OCI-LY3 (cell line): ENCODE results near the gene PDCL3.

Experiments
- H2AFZ ChIP-seq: fragments of 200-600, 300-600 bp; shearing (Covaris generic); 2 replicates; pipeline ENCODE4 v1.6.0; 2014; ENCODE audit warnings: antibody characterized with exemption, low read depth, low read length
- H3K27ac ChIP-seq: fragments of 200-600, 300-600 bp; sonication (generic); 2 replicates; pipeline ENCODE4 v1.5.1; 2014; ENCODE audit warnings: mild to moderate bottlenecking, low read length, moderate library complexity, mixed read lengths
- H3K27me3 ChIP-seq: fragments of 200-600, 300-600 bp; sonication (generic); 2 replicates; pipeline ENCODE4 v1.6.1; 2014; ENCODE audit warnings: low read depth, low read length, mixed read lengths
- H3K36me3 ChIP-seq: fragments of 200-600, 300-600 bp; sonication (generic); replicated peaks from 2 replicates; pipeline ENCODE3; 2014; ENCODE audit warnings: low read depth, low read length, mixed read lengths
- H3K4me1 ChIP-seq: fragments of 300-600, 200-600 bp; sonication (generic); 2 replicates; pipeline ENCODE4 v1.6.1; 2014; ENCODE audit warnings: low read length, mixed read lengths
- H3K4me2 ChIP-seq: fragments of 200-600, 300-600 bp; sonication (generic); 2 replicates; pipeline ENCODE4 v1.6.1; 2014; ENCODE audit warnings: low read length, mixed read lengths
- H3K4me3 ChIP-seq: fragments of 300-600, 200-600 bp; sonication (generic); 2 replicates; pipeline ENCODE4 v1.5.1; 2014; ENCODE audit warnings: antibody characterized with exemption, mild to moderate bottlenecking, low read length, moderate library complexity
- H3K79me2 ChIP-seq: fragments of 300-600, 200-600 bp; shearing (Covaris generic); 2 replicates; pipeline ENCODE4 v1.6.1; 2014; ENCODE audit warnings: mild to moderate bottlenecking, low read length, mixed read lengths
- H3K9ac ChIP-seq: fragments of 300-600, 200-600 bp; shearing (Covaris generic); 2 replicates; pipeline ENCODE4 v1.6.0; 2014; ENCODE audit warnings: mild to moderate bottlenecking, low read length, moderate library complexity
- H3K9me3 ChIP-seq: fragments of 200-600, 300-600 bp; shearing (Covaris generic); 2 replicates; pipeline ENCODE4 v1.6.1; 2014; ENCODE audit warnings: low read length, mixed read lengths; ENCODE audit not compliant: insufficient read depth
- H4K20me1 ChIP-seq: fragments of 200-600, 300-600 bp; sonication (generic); 2 replicates; pipeline ENCODE4 v1.6.1; 2016; ENCODE audit warnings: low read length, mixed read lengths; ENCODE audit not compliant: insufficient read depth
- CTCF ChIP-seq: fragments of 200-600, 300-600 bp; sonication (generic); IDR thresholded peaks from 2 replicates; pipeline ENCODE4 v1.5.1; 2014; ENCODE audit warnings: antibody characterized with exemption, low read length, low read depth
- EZH2phosphoT487 ChIP-seq: fragments of 200-600 bp; shearing (Covaris generic); IDR thresholded peaks from 2 replicates; pipeline ENCODE4 v1.6.1; 2018; ENCODE audit warnings: antibody characterized with exemption, mixed run types, low read depth

PDCL3 gene

DNA sequence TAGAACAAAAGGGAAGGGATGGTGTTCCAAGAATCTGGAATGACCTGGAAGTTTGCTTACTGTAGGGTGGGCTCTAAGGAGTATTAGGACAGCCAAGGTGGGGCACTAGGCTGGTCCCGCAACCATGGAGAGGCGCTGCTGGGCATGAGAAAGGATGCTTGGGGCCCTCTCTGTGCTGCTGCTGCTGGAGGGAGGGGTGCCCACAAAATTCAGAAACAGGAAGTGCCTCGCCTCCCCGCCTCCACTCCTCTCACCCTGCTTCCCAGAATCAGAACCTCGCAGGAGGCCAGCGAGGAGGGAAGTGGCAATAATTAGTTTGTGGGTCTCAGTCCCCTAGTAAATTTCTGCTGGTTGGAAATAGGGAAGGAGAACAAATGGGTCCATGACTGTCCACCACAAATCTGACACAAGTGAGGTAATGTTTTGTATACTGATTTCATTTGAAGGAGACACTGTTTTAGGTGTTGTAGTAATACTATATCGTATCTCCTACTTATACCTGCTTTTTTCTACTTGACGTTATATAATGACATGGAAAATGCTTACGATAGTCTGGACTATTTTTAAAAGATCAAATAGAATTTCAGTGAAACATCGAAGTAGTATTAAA is 7.9 kb upstream of the PDCL3 start:
- H3K4me1 ChIP-seq: peaks cover 5% of the 10 kb centered on the region; the same call in 1 of the 2 replicates
- H3K36me3 ChIP-seq: no peaks in the 10 kb centered on the region
- H3K9ac ChIP-seq: no peak overlapping the region
- no peaks in the 10 kb centered on the region for H3K27me3 ChIP-seq
- H2AFZ ChIP-seq: no peak overlapping the region
- no peaks in the 10 kb centered on the region for H3K9me3 ChIP-seq
- no peak overlapping the region for H3K4me2 ChIP-seq
- TF ChIP-seq CTCF (no peak), EZH2phosphoT487 (no peak)
- H4K20me1 ChIP-seq: no peaks in the 10 kb centered on the region
- no peaks in the 10 kb centered on the region for H3K79me2 ChIP-seq
- H3K27ac ChIP-seq: no peak overlapping the region
- no peak overlapping the region for H3K4me3 ChIP-seq

- no peak overlapping the region for H2AFZ ChIP-seq
- H3K4me1 ChIP-seq: peaks cover 17% of the 10 kb centered on the region
Observed at GRCh38 chr2:100556746-100557145, 6.0 kb upstream of the PDCL3 start.

DNA sequence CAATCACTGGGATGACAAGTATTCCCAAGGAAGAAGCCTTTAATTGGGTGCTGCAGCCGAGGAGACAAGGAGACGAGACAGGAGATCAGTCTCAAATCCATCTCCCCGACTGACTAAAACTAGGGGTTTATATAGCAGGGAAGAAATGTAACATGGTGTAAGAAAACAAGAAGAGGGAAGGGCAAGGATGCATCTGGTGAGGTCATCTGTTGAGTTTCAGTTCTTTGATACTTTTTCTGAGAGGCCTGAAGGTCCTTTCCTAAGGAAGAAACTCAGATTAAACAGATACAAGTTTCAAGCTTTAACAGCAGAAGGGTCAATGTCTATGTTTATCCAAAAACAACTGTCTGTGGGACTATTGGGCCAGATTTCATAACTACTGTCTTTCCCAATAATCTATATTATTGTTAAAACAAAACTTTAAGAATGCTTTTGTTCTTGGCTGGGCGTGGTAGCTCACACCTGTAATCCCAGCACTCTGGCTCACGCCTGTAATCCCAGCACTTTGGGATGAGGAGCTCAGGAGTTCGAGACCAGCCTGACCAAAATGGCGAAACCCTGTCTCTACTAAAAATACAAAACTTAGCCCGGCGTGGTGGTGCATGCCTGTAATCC is 2.5 kb upstream of the PDCL3 start:
- Histone ChIP-seq H3K36me3 (no peaks in the 10 kb centered on the region), H3K4me1 (peaks cover 21% of the 10 kb centered on the region), H2AFZ (no peak overlapping the region), H3K27ac (no peak overlapping the region), H3K27me3 (no peaks in the 10 kb centered on the region), H4K20me1 (no peaks in the 10 kb centered on the region), H3K79me2 (peaks cover 17% of the 10 kb centered on the region), H3K4me3 (no peak overlapping the region), H3K9me3 (no peaks in the 10 kb centered on the region), H3K9ac (no peak overlapping the region), H3K4me2 (no peak overlapping the region)
- no peak for TF ChIP-seq EZH2phosphoT487
- no peak for TF ChIP-seq CTCF

More at GRCh38 chr2:100556746-100557145, 6.0 kb upstream of the PDCL3 start:
- Histone ChIP-seq H3K27me3 (no peaks in the 10 kb centered on the region), H3K4me3 (no peak overlapping the region), H3K9ac (no peak overlapping the region), H3K36me3 (no peaks in the 10 kb centered on the region), H3K9me3 (no peaks in the 10 kb centered on the region), H4K20me1 (no peaks in the 10 kb centered on the region), H3K4me2 (no peak overlapping the region), H3K27ac (no peak overlapping the region), H3K79me2 (no peaks in the 10 kb centered on the region)
- TF ChIP-seq EZH2phosphoT487 (no peak), CTCF (no peak)

DNA sequence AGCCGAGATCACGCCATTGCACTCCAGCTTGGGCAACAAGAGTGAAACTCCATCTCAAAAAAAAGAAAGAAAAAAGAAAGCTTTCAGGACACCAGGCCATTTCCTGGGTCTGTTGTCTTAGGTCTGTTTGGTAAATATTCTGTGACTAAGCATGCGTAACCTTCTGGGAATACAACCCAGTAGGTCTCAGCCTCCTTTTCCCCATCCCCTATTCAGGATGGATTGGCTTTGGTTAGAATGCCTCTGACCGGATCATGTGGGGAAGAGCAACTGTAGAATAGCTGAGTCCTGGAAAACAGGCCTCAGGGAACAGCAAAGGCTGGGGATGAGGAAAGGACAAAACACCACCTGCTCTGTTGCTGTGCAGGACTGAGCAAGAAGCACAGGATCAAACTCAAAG is 1.6 kb upstream of the PDCL3 start:
- no peaks in the 10 kb centered on the region for H3K27me3 ChIP-seq
- peaks cover 21% of the 10 kb centered on the region for H3K4me1 ChIP-seq
- H3K27ac ChIP-seq: peak overlapping the region; percentile 88
- peak overlapping the region; percentile 40; the same call in 1 of the 2 replicates for H2AFZ ChIP-seq
- peak overlapping the region; percentile 91; the same call in 1 of the 2 replicates for H3K4me3 ChIP-seq
- no peaks in the 10 kb centered on the region for H4K20me1 ChIP-seq
- peak overlapping the region; percentile 74 for H3K4me2 ChIP-seq
- H3K36me3 ChIP-seq: peaks cover under 1% of the 10 kb centered on the region
- TF ChIP-seq EZH2phosphoT487 (no peak), CTCF (no peak)
- no peaks in the 10 kb centered on the region for H3K9me3 ChIP-seq
- peaks cover 17% of the 10 kb centered on the region for H3K79me2 ChIP-seq
- peak overlapping the region; percentile 77; the same call in 1 of the 2 replicates for H3K9ac ChIP-seq
